ENCODE measurements around the gene TMX2.

The TMX2 gene

DNA sequence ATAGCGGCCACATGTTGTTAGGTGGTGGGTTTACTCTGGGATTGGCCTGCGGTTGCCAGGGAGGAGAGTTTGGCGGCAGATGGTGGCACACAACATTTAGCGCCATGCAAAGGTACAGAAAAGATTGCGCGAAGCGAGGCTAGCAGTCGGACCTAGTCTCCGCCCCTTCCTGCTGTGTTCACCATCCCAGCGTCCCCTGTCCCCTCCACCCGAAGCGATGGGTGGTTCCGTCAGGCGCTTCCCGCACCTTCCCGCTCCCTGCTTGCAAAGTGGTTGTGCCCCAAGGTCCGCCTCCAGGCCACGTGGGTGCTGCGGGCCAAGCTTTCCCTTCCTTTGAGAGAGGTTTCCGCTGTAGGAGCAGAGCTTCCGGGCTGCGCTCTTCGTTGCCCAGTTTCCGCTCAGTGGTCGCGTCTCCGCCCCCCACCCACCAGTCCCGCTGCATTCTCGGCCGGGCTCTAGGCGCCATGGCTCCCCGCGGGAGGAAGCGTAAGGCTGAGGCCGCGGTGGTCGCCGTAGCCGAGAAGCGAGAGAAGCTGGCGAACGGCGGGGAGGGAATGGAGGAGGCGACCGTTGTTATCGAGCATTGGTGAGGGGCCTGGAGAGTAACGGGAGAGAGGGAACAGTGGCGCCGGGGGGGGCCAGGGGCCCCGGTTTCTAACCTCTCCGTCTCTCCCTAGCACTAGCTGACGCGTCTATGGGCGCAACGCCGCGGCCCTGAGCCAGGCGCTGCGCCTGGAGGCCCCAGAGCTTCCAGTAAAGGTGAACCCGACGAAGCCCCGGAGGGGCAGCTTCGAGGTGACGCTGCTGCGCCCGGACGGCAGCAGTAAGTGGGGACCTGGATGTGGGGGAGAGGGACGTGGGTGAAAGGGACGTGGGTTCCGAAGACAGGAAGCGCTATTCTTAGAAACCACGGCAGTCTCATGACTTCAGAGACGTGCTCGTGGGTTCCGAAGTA is 29.0 kb downstream of the TMX2 start, which contains the start of gene SELENOH:
Gene SELENOH (plus strand): TSS at position 360 of the 955 bp plus-strand sequence. CDS start 105 bp downstream, at position 465.
- TF ChIP-seq, protein P1, sequence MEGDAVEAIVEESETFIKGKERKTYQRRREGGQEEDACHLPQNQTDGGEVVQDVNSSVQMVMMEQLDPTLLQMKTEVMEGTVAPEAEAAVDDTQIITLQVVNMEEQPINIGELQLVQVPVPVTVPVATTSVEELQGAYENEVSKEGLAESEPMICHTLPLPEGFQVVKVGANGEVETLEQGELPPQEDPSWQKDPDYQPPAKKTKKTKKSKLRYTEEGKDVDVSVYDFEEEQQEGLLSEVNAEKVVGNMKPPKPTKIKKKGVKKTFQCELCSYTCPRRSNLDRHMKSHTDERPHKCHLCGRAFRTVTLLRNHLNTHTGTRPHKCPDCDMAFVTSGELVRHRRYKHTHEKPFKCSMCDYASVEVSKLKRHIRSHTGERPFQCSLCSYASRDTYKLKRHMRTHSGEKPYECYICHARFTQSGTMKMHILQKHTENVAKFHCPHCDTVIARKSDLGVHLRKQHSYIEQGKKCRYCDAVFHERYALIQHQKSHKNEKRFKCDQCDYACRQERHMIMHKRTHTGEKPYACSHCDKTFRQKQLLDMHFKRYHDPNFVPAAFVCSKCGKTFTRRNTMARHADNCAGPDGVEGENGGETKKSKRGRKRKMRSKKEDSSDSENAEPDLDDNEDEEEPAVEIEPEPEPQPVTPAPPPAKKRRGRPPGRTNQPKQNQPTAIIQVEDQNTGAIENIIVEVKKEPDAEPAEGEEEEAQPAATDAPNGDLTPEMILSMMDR (IDR thresholded peaks at IDR 0.05; ENCODE audit: insufficient read depth, low read depth, low read length, missing control alignments): no peak
- peak; percentile 97 for DNase-seq (ENCODE audit: low read depth)
- peak within 1 kb of the TSS; percentile 80 for H3K4me3 ChIP-seq (ENCODE audit: low read length)

GRCh38 chr11:57742087-57742452 is 29.7 kb downstream of the TMX2 start:
- H3K4me3 ChIP-seq (ENCODE audit: low read length): peak overlapping the region; percentile 80
- TF ChIP-seq, protein P1 (IDR thresholded peaks at IDR 0.05; ENCODE audit: insufficient read depth, low read depth, low read length, missing control alignments): no peak
- DNase-seq (ENCODE audit: low read depth): no peak

DNA sequence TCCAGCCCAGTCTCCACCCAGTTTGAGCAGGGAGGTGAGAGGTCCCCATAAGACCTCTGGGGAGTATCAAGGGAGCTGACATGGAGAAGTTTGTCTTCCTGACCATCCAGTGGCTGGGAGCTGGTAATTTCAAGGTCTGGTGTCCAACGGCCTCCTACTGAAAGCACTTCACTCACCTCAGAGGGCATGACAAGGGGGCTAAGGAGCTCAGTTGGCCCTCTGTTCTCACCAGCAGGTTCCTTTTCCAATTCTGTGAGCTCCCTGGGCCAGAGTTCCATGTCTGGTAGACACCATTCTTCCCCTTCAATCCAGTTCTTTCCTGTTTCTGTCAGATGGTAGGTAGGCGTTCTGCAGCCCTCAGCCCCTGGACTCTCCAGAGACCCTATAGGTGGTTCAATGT is 32.0 kb downstream of the TMX2 start:
- DNase-seq (ENCODE audit: low read depth): no peak
- H3K4me3 ChIP-seq (ENCODE audit: low read length): no peak overlapping the region
- TF ChIP-seq, protein P1 (IDR thresholded peaks at IDR 0.05; ENCODE audit: insufficient read depth, low read depth, low read length, missing control alignments): no peak

GRCh38 chr11:57745206-57745605 is 32.8 kb downstream of the TMX2 start:
- DNase-seq (ENCODE audit: low read depth): no peak
- TF ChIP-seq, protein P1 (IDR thresholded peaks at IDR 0.05; ENCODE audit: insufficient read depth, low read depth, low read length, missing control alignments): no peak
- H3K4me3 ChIP-seq (ENCODE audit: low read length): no peak overlapping the region

GRCh38 chr11:57746920-57747319 is 34.5 kb downstream of the TMX2 start:
- no peak overlapping the region for H3K4me3 ChIP-seq (ENCODE audit: low read length)
- no peak for DNase-seq (ENCODE audit: low read depth)
- TF ChIP-seq, protein P1 (IDR thresholded peaks at IDR 0.05; ENCODE audit: insufficient read depth, low read depth, low read length, missing control alignments): no peak

- TF ChIP-seq, protein P1 (IDR thresholded peaks at IDR 0.05; ENCODE audit: insufficient read depth, low read depth, low read length, missing control alignments): no peak
- no peak for DNase-seq (ENCODE audit: low read depth)
These were observed 38.8 kb downstream of the TMX2 start for GRCh38 chr11:57751176-57751575.

More at GRCh38 chr11:57751176-57751575, 38.8 kb downstream of the TMX2 start:
- H3K4me3 ChIP-seq (ENCODE audit: low read length): no peak overlapping the region

Data from epithelial cell of esophagus (primary cell).